GM10248 (cell line): ENCODE data around the gene CEBPB.

ENCODE experiments used
- CTCF ChIA-PET: fragments of 300-600 bp; sonication (Branson Sonifier 250); formaldehyde crosslinking; extraction: SDS; loops from one replicate; lab custom pipeline; 2021; ENCODE audit warnings: antibody characterized with exemption; lab: Yijun Ruan, JAX
- POLR2A ChIA-PET: fragments of 350-650 bp; sonication (Branson Sonifier 250); formaldehyde crosslinking; extraction: SDS; loops from one replicate; lab custom pipeline; 2020; ENCODE audit warnings: antibody characterized with exemption; lab: Yijun Ruan, JAX
- DNase-seq: peaks from one replicate; pipeline ENCODE4 v3.0.0; 2012; ENCODE audit errors: extremely low spot score
- TF ChIP-seq, protein P1 (sequence below): IDR thresholded peaks from 2 replicates; pipeline ENCODE4 v1.5.1; 2012; ENCODE audit warnings: mild to moderate bottlenecking, low read depth; ENCODE audit errors: extremely low read depth, missing control alignments, control extremely low read depth

Gene CEBPB

DNA sequence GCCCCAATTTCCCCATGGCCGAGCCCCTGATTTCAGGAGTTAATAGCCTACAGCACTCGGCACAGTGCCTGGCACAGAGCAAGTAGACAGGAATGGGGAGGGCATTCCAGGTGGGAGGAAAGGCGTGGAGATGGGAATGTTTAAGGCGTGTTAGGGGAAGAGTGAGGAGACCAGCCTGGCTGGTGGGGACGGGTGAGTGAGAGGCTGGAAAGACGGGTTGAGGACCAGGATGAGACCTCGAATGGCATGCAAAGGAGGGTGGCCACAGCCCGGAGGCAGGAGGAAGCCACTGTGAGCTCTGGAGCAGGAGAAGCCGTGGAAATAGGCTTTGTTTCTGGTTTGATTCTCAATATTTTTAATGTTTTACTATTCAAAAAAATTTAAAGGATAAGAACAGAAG lies 49.5 kb downstream of the CEBPB start:
- POLR2A ChIA-PET: no interaction called here

DNA sequence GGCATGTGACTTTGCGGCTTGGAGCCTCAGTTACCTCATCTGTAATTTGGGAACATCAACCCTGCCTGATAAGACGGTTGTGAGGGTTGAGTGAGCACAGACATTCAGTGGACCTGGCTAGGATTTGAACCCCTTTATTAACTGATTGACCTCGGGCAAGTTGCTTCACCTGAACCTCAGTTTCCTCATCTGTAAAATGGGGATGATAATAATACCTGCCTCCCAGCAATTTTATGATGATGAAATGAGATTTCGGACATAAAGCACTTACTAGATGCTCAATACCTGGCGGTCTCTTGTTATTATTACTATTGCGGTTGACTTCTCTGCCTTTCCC lies 51.5 kb downstream of the CEBPB start:
- DNase-seq: no peak
- CTCF ChIA-PET: no interaction called here
- POLR2A ChIA-PET: no interaction called here
- TF ChIP-seq, protein P1, sequence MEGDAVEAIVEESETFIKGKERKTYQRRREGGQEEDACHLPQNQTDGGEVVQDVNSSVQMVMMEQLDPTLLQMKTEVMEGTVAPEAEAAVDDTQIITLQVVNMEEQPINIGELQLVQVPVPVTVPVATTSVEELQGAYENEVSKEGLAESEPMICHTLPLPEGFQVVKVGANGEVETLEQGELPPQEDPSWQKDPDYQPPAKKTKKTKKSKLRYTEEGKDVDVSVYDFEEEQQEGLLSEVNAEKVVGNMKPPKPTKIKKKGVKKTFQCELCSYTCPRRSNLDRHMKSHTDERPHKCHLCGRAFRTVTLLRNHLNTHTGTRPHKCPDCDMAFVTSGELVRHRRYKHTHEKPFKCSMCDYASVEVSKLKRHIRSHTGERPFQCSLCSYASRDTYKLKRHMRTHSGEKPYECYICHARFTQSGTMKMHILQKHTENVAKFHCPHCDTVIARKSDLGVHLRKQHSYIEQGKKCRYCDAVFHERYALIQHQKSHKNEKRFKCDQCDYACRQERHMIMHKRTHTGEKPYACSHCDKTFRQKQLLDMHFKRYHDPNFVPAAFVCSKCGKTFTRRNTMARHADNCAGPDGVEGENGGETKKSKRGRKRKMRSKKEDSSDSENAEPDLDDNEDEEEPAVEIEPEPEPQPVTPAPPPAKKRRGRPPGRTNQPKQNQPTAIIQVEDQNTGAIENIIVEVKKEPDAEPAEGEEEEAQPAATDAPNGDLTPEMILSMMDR: no peak

More for the DNA sequence above, 49.5 kb downstream of the CEBPB start:
- no peak for DNase-seq
- TF ChIP-seq, protein P1: no peak
- CTCF ChIA-PET: no interaction called here
